HG03175 (cell line): ENCODE measurements around the gene OXNAD1.
A peak's percentile ranks its signal among the peaks of the same experiment; 100 is the strongest.

ENCODE experiments used
- ATAC-seq: cut with Tn5 transposase; IDR thresholded peaks from one replicate; pipeline ENCODE4 v1.9.1; 2021; ENCODE audit warnings: mild to moderate bottlenecking, moderate library complexity; ENCODE audit not compliant: unreplicated experiment

Gene OXNAD1

GRCh38 chr3:16264708-16265454 is at the start of gene OXNAD1, which contains the start of gene DPH3:
Gene OXNAD1 (plus strand): TSS chr3:16265212. CDS start chr3:16270953, 5,741 bp downstream.
Gene DPH3 (minus strand): TSS chr3:16264943. CDS start chr3:16264876, 67 bp downstream.
- ATAC-seq = peak; percentile 99

GRCh38 chr3:16216373-16216935 is 48.6 kb upstream of the OXNAD1 start:
- ATAC-seq = no peak

GRCh38 chr3:16219777-16220176 is 45.2 kb upstream of the OXNAD1 start:
- ATAC-seq = no peak

- ATAC-seq = no peak
These were observed 43.0 kb upstream of the OXNAD1 start for GRCh38 chr3:16221990-16222389.

- no peak for ATAC-seq
These were observed 42.5 kb upstream of the OXNAD1 start for GRCh38 chr3:16222547-16222946.

GRCh38 chr3:16224325-16224724 is 40.7 kb upstream of the OXNAD1 start:
- ATAC-seq = no peak

- ATAC-seq = no peak
These were observed 37.4 kb upstream of the OXNAD1 start for GRCh38 chr3:16227566-16227965.

- no peak for ATAC-seq
These were observed 35.3 kb upstream of the OXNAD1 start for GRCh38 chr3:16229681-16230080.

- ATAC-seq = no peak
These were observed 33.0 kb upstream of the OXNAD1 start for GRCh38 chr3:16231983-16232382.

GRCh38 chr3:16233806-16234205 is 31.2 kb upstream of the OXNAD1 start:
- ATAC-seq = no peak

- ATAC-seq = no peak
These were observed 30.7 kb upstream of the OXNAD1 start for GRCh38 chr3:16234281-16234680.

GRCh38 chr3:16236030-16236639 is 28.9 kb upstream of the OXNAD1 start:
- no peak for ATAC-seq

GRCh38 chr3:16236856-16237393 is 28.1 kb upstream of the OXNAD1 start:
- no peak for ATAC-seq

- no peak for ATAC-seq
These were observed 25.8 kb upstream of the OXNAD1 start for GRCh38 chr3:16239086-16239770.

GRCh38 chr3:16239780-16240179 is 25.2 kb upstream of the OXNAD1 start:
- no peak for ATAC-seq

GRCh38 chr3:16240229-16241023 is 24.6 kb upstream of the OXNAD1 start:
- no peak for ATAC-seq

GRCh38 chr3:16241225-16241624 is 23.8 kb upstream of the OXNAD1 start:
- no peak for ATAC-seq

GRCh38 chr3:16242177-16242576 is 22.8 kb upstream of the OXNAD1 start:
- ATAC-seq = no peak

- ATAC-seq = no peak
These were observed 21.1 kb upstream of the OXNAD1 start for GRCh38 chr3:16243706-16244490.

GRCh38 chr3:16245609-16246008 is 19.4 kb upstream of the OXNAD1 start:
- no peak for ATAC-seq
